Lung (tissue), 12 donors: ENCODE results near the gene CSNK2B. TPM values are rescaled to one million over a fixed set of nuclear protein-coding genes. Genes with fewer than 3 reads are reported as not detected.

Experiments used
- ATAC-seq: fragments of 200-7000 bp; cut with Tn5 transposase; one replicate; pipeline ENCODE4 v1.9.1; 2020; ENCODE audit warnings: moderate number of reproducible peaks; ENCODE audit not compliant: insufficient read depth, low FRiP score
- DNase-seq, 3 donors: peaks; one replicate each; pipeline ENCODE4 v3.0.0-alpha.2; 2013 to 2017
- H3K27ac ChIP-seq, 2 donors: one replicate each; pipeline ENCODE4 v1.5.1; 2013; ENCODE audit warnings: mild to moderate bottlenecking in 2 of 2, moderate library complexity in 2 of 2, control low read depth in 1 of 2, inconsistent platforms in 1 of 2, low read depth in 1 of 2, low read length in 1 of 2
- H3K27me3 ChIP-seq, 3 donors: one replicate each; pipeline ENCODE4 v1.5.1; 2013; ENCODE audit warnings: low read length in 2 of 3; ENCODE audit not compliant: control insufficient read depth in 3 of 3, insufficient read depth in 3 of 3
- H3K36me3 ChIP-seq, 4 donors: one replicate each; pipeline ENCODE4 v1.5.1; 2013; ENCODE audit warnings: low read length in 4 of 4, mild to moderate bottlenecking in 1 of 4, moderate library complexity in 1 of 4; ENCODE audit not compliant: control insufficient read depth in 4 of 4, insufficient read depth in 4 of 4
- H3K4me1 ChIP-seq, 5 donors: one replicate each; pipeline ENCODE4 v1.5.1; 2013; ENCODE audit warnings: low read length in 5 of 5, mild to moderate bottlenecking in 2 of 5, moderate library complexity in 1 of 5; ENCODE audit not compliant: control insufficient read depth in 5 of 5, insufficient read depth in 5 of 5
- H3K4me3 ChIP-seq: one replicate; pipeline ENCODE4 v1.5.1; 2013; ENCODE audit warnings: mild to moderate bottlenecking, control low read depth, moderate library complexity
- H3K9ac ChIP-seq, 2 donors: one replicate each; pipeline ENCODE4 v1.5.1; 2013; ENCODE audit warnings: low read length in 2 of 2, control low read depth in 1 of 2; ENCODE audit not compliant: insufficient read depth in 1 of 2
- H3K9me3 ChIP-seq, 4 donors: one replicate each; pipeline ENCODE4 v1.5.1; 2013; ENCODE audit warnings: low read length in 3 of 4, mild to moderate bottlenecking in 1 of 4, moderate library complexity in 1 of 4; ENCODE audit not compliant: control insufficient read depth in 4 of 4, insufficient read depth in 3 of 4
- WGBS, 2 donors: extraction: QIAGEN DNeasy Blood & Tissue Kit; methylation state at CpG; one replicate each; pipeline ENCODE4 v1.1.7; 2013; 5-methylcytosine and 5-hydroxymethylcytosine counted together
- polyA plus RNA-seq, 2 donors: library from polyadenylated mRNA; stranded (reverse); fragments of 200-250 nt; gene quantifications; one replicate each; pipeline ENCODE4 v1.2.1, GENCODE V29; 2013
- total RNA-seq, 2 donors: library from RNA; depleted of rRNA in 1 of 2; stranded (reverse); fragments of >200 nt in 1 of 2; gene quantifications; one replicate each; pipeline ENCODE4 v1.2.1, GENCODE V29; 2014 to 2021
- TF ChIP-seq, protein P1 (sequence below): IDR thresholded peaks from 2 replicates; pipeline ENCODE4 v1.5.1; 2012; ENCODE audit warnings: mild to moderate bottlenecking; ENCODE audit errors: control extremely low read depth, extremely low read depth
- donor health status: control.
- donor health status: control.
- donor health status: Bipolar disorder and iron deficiency.
- donor health status: healthy.
- donor health status: DM: yes; HTN: yes; CAD: no.

The CSNK2B gene
- total and polyA plus RNA-seq, 4 donors: 114 to 154 (median 137) TPM

DNA sequence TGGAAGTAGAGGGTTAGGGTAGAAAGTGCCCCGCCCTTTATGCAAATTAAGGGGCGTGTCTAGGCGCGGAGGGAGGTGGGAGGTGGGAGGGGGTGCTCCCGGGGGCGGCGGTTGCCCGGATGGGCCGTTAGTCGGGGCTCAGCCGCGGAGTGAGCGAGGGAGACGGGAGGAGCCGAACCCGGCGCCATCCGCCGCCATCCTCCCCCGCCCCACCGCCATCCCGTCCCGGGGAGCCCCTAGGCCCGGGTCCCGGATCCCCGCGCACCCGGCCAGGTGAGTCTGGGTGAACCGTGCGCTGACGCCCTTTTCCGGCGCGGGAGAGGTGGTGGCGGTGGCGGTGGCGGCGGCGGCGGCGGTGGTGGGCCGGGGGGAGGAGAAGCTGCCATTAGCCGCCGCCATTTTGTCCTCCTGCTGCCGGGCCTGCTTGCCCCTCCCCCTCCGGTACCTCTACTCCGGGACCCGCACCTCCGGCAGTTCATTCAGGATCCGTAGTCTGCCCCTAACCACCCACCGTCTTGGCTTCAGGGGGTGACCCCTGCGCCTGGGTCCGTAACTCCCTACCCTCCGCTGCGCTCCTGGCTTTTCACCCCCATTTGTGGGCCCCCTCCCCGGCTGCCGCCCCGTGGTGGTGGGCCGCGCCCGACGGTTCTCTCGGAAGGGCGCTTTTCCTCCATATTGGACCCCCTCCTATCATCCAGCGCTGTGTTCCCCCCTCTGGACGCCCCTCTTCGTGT lies 45.1 kb upstream of the CSNK2B start, which contains the start of gene PRRC2A:
Gene PRRC2A (plus strand): TSS at position 130 of the 734 bp plus-strand sequence. CDS start 2,075 bp downstream, outside the sequence.
- H3K4me3 ChIP-seq: peak within 1 kb of the TSS; percentile 62
- DNase-seq: peak in 2 of 3 donors; percentile 79 to 83
- peaks cover 16 to 30% (median 24%) of the 10 kb centered on the region in 4 donors for H3K36me3 ChIP-seq
- H3K4me1 ChIP-seq: peaks cover 2 to 14% (median 4%) of the 10 kb centered on the region in 5 donors
- 0% methylated on average over 45 to 66 of the region's 67 CpGs for WGBS, 2 donors
- TF ChIP-seq, protein P1, sequence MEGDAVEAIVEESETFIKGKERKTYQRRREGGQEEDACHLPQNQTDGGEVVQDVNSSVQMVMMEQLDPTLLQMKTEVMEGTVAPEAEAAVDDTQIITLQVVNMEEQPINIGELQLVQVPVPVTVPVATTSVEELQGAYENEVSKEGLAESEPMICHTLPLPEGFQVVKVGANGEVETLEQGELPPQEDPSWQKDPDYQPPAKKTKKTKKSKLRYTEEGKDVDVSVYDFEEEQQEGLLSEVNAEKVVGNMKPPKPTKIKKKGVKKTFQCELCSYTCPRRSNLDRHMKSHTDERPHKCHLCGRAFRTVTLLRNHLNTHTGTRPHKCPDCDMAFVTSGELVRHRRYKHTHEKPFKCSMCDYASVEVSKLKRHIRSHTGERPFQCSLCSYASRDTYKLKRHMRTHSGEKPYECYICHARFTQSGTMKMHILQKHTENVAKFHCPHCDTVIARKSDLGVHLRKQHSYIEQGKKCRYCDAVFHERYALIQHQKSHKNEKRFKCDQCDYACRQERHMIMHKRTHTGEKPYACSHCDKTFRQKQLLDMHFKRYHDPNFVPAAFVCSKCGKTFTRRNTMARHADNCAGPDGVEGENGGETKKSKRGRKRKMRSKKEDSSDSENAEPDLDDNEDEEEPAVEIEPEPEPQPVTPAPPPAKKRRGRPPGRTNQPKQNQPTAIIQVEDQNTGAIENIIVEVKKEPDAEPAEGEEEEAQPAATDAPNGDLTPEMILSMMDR: no peak
- H3K27me3 ChIP-seq: no peaks in the 10 kb centered on the region
- ATAC-seq: peak; percentile 56
- H3K9me3 ChIP-seq: no peaks in the 10 kb centered on the region
- peak within 1 kb of the TSS; percentile 97 to 100 for H3K27ac ChIP-seq
- peak within 1 kb of the TSS; percentile 90 to 94 for H3K9ac ChIP-seq

DNA sequence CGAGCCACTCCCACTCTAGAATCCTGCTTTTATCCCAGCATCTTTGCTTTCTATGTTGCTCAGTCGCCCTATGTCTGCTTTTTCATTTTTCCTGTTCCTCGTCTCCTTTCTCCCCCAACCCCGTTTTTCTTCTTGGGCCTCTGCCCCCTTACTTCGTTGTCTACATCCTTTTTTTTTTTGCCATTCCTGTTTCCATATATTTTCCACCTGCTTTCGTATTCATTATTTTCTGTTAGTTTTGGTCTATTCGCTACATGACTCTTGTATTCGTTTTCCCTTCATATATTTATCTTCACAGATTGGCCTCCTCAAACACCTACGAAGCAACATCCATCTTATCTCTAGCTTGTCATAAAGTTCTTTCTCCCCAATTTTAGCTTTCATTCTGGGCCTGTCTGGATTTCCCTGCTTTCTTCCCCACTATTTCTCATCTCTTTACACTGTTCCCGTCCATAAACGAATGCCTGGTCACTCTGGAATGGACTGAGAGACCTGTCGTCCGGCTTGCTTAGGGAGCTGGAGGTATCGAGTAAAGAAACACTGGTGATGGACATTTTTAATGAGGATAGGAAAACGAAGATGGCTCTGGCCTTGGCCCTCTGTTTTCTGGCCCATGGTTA lies 44.5 kb upstream of the CSNK2B start:
- WGBS, 2 donors: 13 to 22% methylated on average over 15 of the region's 15 CpGs
- Histone ChIP-seq H3K4me3 (peak overlapping the region; percentile 62), H3K27ac (peak overlapping the region; percentile 89 to 97), H3K36me3 (peaks cover 21 to 35% (median 30%) of the 10 kb centered on the region in 4 donors), H3K9me3 (no peaks in the 10 kb centered on the region), H3K4me1 (peaks cover 2 to 14% (median 3%) of the 10 kb centered on the region in 5 donors), H3K27me3 (no peaks in the 10 kb centered on the region), H3K9ac (peak overlapping the region; percentile 84 to 94)
- TF ChIP-seq, protein P1: no peak
- DNase-seq (no peak), ATAC-seq (no peak)

DNA sequence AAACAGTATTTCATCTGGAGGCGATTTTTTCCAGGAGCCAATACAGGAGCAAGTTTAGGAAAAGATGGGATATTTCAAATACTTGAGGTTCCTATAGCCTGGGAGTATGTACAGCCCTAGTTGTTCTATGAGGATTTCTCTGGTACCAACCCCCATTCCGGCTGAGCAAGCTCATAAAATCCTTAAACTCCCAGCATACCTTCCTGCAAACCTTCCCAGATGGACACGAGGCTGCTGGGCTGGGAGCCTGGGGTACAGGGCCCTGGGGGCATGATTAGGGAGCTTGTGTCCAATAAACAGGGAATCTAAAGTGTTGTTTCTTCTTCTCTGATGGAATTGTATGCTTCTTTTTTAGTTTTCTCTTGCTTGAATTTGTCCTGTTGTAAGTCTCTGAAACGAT lies 43.9 kb upstream of the CSNK2B start:
- DNase-seq (no peak), ATAC-seq (no peak)
- peak overlapping the region in 1 of 2 donors; percentile 84 for H3K9ac ChIP-seq
- H3K9me3 ChIP-seq: no peaks in the 10 kb centered on the region
- no peaks in the 10 kb centered on the region for H3K27me3 ChIP-seq
- WGBS, 2 donors: 37 to 48% methylated on average over 4 of the region's 4 CpGs
- no peak overlapping the region for H3K4me3 ChIP-seq
- peaks cover 2 to 14% (median 3%) of the 10 kb centered on the region in 5 donors for H3K4me1 ChIP-seq
- TF ChIP-seq, protein P1: no peak
- peaks cover 27 to 40% (median 35%) of the 10 kb centered on the region in 4 donors for H3K36me3 ChIP-seq
- peak overlapping the region in 1 of 2 donors; percentile 42 for H3K27ac ChIP-seq
